Body of pancreas (tissue), 4 donors: Measurements from ENCODE around the gene SH2D7. TPM values are rescaled to one million over a fixed set of nuclear protein-coding genes. Genes with fewer than 3 reads are reported as not detected.

Experiments
- ATAC-seq: fragments of 150-250 bp; one replicate; pipeline ENCODE4 v1.9.1; 2016
- DNase-seq, 4 donors: peaks; one replicate each; pipeline ENCODE4 v3.0.0-alpha.2; 2019
- H3K27ac ChIP-seq, 4 donors: fragments of 200-600 bp; sonication (generic); 1 replicate in 3 of 4; 2 replicates in 1 of 4; pipeline versions ENCODE4 v1.5.1 to v1.6.1; 2016 to 2019; ENCODE audit warnings: mild to moderate bottlenecking in 1 of 4, mixed read lengths in 1 of 4, moderate library complexity in 1 of 4
- H3K27me3 ChIP-seq, 2 donors: fragments of 200-600 bp; sonication (generic); one replicate each; pipeline ENCODE4 v1.6.0; 2016; ENCODE audit warnings: mild to moderate bottlenecking in 1 of 2
- H3K36me3 ChIP-seq, 2 donors: fragments of 200-600 bp; sonication (generic); replicated peaks in 1 of 2; 2 replicates each; pipeline ENCODE4 v1.5.1; 2016; ENCODE audit warnings: low read depth in 2 of 2; ENCODE audit not compliant: insufficient read depth in 1 of 2
- H3K4me1 ChIP-seq: fragments of 200-600 bp; sonication (generic); one replicate; pipeline ENCODE4 v1.6.0; 2016
- H3K4me3 ChIP-seq, 2 donors: fragments of 200-600 bp; sonication (generic); 1 replicate in 1 of 2; 2 replicates in 1 of 2; pipeline ENCODE4 v1.5.1; 2016 to 2019
- H3K9me3 ChIP-seq, 3 donors: fragments of 200-600 bp; sonication (generic); 1 replicate in 2 of 3; 2 replicates in 1 of 3; pipeline ENCODE4 v1.5.1; 2016
- POLR2A ChIP-seq, 3 donors: fragments of 450-650 bp; IDR thresholded peaks; one replicate each; pipeline ENCODE4 v1.6.1; 2016; ENCODE audit warnings: antibody characterized with exemption in 3 of 3, mild to moderate bottlenecking in 2 of 3
- WGBS, 2 donors: methylation state at CpG; one replicate each; pipeline ENCODE4 v1.1.5; 2017; 5-methylcytosine and 5-hydroxymethylcytosine counted together
- intact Hi-C: fragments of 100-400 bp; cut with DNase I; formaldehyde crosslinking; loops from one replicate; pipeline ENCODE4 v1.15.1; 2023
- total RNA-seq, 2 donors: library from RNA; depleted of rRNA; stranded (reverse); fragments of >200 nt; gene quantifications; one replicate each; pipeline ENCODE4 v1.1.0, GENCODE V29; 2016
- TF ChIP-seq, protein P1 (sequence below), 7 experiments: fragments of 450-650 bp in 4 of 7; fragments of 200-600 bp in 3 of 7; sonication (generic) in 3 of 7; IDR thresholded peaks; one replicate each; pipeline ENCODE4 v1.5.1; 2016 to 2019; ENCODE audit warnings: antibody characterized with exemption in 7 of 7

The SH2D7 gene
- total RNA-seq, 2 donors from 2014 or later: not detected

DNA sequence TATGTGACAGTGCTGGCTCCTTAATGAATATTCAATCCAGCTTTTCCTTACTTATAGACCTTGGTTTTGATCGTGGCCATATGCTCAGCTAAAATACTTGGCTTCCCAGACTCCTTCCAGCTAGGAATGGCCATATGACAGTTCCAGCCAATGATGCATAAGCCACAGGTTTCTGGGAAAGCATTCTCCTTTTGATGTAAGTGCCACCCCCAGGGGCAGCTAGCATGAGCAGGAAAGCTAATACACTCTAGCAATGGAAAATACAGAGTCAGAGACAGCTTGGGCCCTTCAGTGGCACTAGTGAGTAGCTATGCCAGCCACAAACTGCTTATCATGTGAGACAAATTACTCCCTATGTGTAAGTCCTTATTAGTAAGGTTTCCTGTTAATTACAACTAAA lies 41.5 kb upstream of the SH2D7 start:
- peaks cover 0 to 2% of the 10 kb centered on the region in 2 donors for H3K36me3 ChIP-seq
- WGBS, 2 donors: 70 to 71% methylated on average over 1 of the region's 1 CpG
- peak overlapping the region in 1 of 4 donors; percentile 45 for H3K27ac ChIP-seq
- ATAC-seq (no peak), DNase-seq (no peak)
- H3K9me3 ChIP-seq: no peaks in the 10 kb centered on the region
- peaks cover 66% of the 10 kb centered on the region for H3K4me1 ChIP-seq
- TF ChIP-seq, protein P1, sequence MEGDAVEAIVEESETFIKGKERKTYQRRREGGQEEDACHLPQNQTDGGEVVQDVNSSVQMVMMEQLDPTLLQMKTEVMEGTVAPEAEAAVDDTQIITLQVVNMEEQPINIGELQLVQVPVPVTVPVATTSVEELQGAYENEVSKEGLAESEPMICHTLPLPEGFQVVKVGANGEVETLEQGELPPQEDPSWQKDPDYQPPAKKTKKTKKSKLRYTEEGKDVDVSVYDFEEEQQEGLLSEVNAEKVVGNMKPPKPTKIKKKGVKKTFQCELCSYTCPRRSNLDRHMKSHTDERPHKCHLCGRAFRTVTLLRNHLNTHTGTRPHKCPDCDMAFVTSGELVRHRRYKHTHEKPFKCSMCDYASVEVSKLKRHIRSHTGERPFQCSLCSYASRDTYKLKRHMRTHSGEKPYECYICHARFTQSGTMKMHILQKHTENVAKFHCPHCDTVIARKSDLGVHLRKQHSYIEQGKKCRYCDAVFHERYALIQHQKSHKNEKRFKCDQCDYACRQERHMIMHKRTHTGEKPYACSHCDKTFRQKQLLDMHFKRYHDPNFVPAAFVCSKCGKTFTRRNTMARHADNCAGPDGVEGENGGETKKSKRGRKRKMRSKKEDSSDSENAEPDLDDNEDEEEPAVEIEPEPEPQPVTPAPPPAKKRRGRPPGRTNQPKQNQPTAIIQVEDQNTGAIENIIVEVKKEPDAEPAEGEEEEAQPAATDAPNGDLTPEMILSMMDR (IDR thresholded peaks at IDR 0.05): no peak
- TF ChIP-seq POLR2A (IDR thresholded peaks at IDR 0.05): no peak
- H3K4me3 ChIP-seq: no peak overlapping the region
- intact Hi-C loops: no loop called here
- no peaks in the 10 kb centered on the region for H3K27me3 ChIP-seq

DNA sequence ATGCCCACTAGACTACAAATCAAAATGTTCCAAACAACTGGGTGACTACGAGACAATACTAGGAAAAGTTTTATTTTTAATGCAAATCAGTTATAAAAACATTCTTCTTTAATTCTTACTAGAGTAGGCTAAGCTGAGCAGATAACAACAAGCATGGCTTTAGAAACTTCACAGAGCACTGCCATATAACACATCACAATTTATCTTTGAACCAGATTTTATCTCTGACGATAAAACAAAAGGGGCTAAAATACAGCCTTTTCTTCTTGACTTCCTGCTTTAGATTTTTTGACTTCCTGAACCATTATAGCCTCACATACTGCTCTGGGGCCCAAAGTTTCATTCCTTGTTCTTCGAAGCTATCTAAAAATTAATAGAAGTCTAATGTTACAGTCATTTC lies 40.8 kb upstream of the SH2D7 start:
- no peak overlapping the region for H3K4me3 ChIP-seq
- H3K27ac ChIP-seq: peak overlapping the region in 2 of 4 donors; percentile 35 to 45
- no peaks in the 10 kb centered on the region for H3K27me3 ChIP-seq
- no peak for TF ChIP-seq POLR2A (IDR thresholded peaks at IDR 0.05)
- TF ChIP-seq, protein P1 (IDR thresholded peaks at IDR 0.05): no peak
- no peak for ATAC-seq
- peaks cover 0 to 2% of the 10 kb centered on the region in 2 donors for H3K36me3 ChIP-seq
- no peaks in the 10 kb centered on the region for H3K9me3 ChIP-seq
- intact Hi-C loops: no loop called here
- DNase-seq: no peak
- peaks cover 70% of the 10 kb centered on the region for H3K4me1 ChIP-seq
- WGBS, 2 donors: 37 to 43% methylated on average over 3 of the region's 3 CpGs

DNA sequence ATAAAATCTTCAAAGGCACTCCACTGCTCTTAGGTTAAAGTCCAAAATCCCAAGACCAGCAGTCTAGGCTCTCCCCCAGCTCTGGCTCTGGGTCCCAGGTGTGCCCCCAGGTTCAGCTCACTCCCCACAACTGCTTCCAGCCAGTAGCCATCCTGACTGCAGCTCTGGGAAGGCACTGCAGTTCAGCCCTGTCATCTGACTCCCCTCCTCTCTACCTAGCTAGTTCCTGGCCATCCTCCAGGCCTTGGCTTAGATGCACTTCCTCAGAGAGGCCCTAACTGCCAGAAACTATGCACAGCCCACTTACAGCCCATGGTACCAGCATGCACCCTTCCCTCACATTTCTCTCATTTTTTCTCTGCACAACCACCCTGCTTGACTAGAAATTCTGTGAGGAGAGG lies 40.4 kb upstream of the SH2D7 start:
- ATAC-seq (no peak), DNase-seq (peak; percentile 55 to 79 (median 70))
- intact Hi-C loops: no loop called here

DNA sequence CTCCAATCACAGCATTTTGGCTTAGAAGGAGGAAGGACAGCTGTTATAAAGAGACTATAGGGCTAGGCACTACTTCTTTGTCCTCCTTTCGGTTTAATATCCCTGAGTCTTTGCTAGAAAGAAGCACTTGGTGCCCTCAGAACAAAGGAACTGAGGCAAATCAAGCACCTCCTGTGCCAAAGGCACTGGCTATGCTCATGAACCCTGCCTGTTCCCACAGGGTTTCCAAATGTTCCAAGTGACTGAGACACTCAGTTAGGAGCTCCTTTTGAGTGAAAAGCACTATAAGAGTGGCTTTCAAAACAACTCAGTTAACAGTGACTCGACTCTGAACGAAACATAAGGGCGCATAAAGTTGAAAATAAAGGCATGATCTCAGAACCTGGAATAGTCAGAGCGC lies 39.8 kb upstream of the SH2D7 start:
- 81 to 84% methylated on average over 5 of the region's 5 CpGs for WGBS, 2 donors
- Histone ChIP-seq H3K4me3 (no peak overlapping the region), H3K27ac (peak overlapping the region in 2 of 4 donors; percentile 0 to 35), H3K4me1 (peaks cover 70% of the 10 kb centered on the region), H3K27me3 (no peaks in the 10 kb centered on the region), H3K36me3 (peaks cover 0 to 2% of the 10 kb centered on the region in 2 donors), H3K9me3 (no peaks in the 10 kb centered on the region)
- TF ChIP-seq POLR2A (IDR thresholded peaks at IDR 0.05): no peak
- TF ChIP-seq, protein P1 (IDR thresholded peaks at IDR 0.05): no peak
- intact Hi-C loops: no loop called here
- DNase-seq (no peak), ATAC-seq (no peak)

More for the DNA sequence above, 40.4 kb upstream of the SH2D7 start:
- TF ChIP-seq, protein P1 (IDR thresholded peaks at IDR 0.05): no peak
- no peak for TF ChIP-seq POLR2A (IDR thresholded peaks at IDR 0.05)
- no peaks in the 10 kb centered on the region for H3K9me3 ChIP-seq
- no peak overlapping the region for H3K4me3 ChIP-seq
- peak overlapping the region in 2 of 4 donors; percentile 35 to 45 for H3K27ac ChIP-seq
- H3K36me3 ChIP-seq: peaks cover 0 to 2% of the 10 kb centered on the region in 2 donors
- H3K4me1 ChIP-seq: peaks cover 70% of the 10 kb centered on the region
- H3K27me3 ChIP-seq: no peaks in the 10 kb centered on the region

DNA sequence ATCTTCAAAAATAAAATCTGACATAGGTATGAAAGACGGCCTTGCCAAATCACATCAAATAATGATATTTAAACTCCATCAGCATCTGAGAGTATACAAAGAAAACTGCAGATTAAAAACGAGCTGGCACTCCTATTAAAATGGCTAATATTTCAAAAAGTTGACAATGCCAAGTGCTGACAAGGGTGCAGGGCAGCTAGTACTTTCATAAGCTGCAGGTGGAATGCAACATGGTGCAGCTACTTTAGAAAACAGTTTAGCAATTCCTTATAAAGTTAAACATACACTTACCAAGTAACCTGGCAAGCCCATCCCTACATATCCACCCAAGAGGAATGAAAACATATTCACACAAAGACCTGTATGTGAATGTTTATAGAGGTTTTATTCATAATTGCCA lies 37.8 kb upstream of the SH2D7 start:
- H3K27ac ChIP-seq: peak overlapping the region in 1 of 4 donors; percentile 83
- DNase-seq (no peak), ATAC-seq (no peak)
- no peak overlapping the region for H3K4me3 ChIP-seq
- peaks cover 72% of the 10 kb centered on the region for H3K4me1 ChIP-seq
- TF ChIP-seq POLR2A (IDR thresholded peaks at IDR 0.05): no peak
- TF ChIP-seq, protein P1 (IDR thresholded peaks at IDR 0.05): no peak
- no peaks in the 10 kb centered on the region for H3K27me3 ChIP-seq
- peaks cover 0 to 2% of the 10 kb centered on the region in 2 donors for H3K36me3 ChIP-seq
- intact Hi-C loops: no loop called here
- H3K9me3 ChIP-seq: no peaks in the 10 kb centered on the region
- WGBS, 2 donors: 53 to 56% methylated on average over 2 of the region's 2 CpGs
